MM.1S (cell line): ENCODE data around the gene ANXA6.

ENCODE experiments used
- DNase-seq: peaks from one replicate; pipeline ENCODE4 v3.0.0-alpha.2; 2015
- H2AFZ ChIP-seq: fragments of 300-600 bp; sonication (generic); 2 replicates; pipeline ENCODE4 v1.6.0; 2016; ENCODE audit warnings: antibody characterized with exemption, low read length
- H3F3A ChIP-seq: fragments of 300-600 bp; sonication (generic); 2 replicates; pipeline ENCODE4 v1.6.1; 2016; ENCODE audit warnings: mild to moderate bottlenecking, antibody characterized with exemption, low read length, moderate library complexity, mixed read lengths; ENCODE audit not compliant: insufficient read depth
- H3K27ac ChIP-seq: fragments of 300-600 bp; sonication (generic); 2 replicates; pipeline ENCODE4 v1.5.1; 2016; ENCODE audit warnings: mild to moderate bottlenecking, low read length
- H3K27me3 ChIP-seq: fragments of 300-600 bp; sonication (generic); replicated peaks from 2 replicates; pipeline ENCODE4 v1.6.0; 2016; ENCODE audit warnings: low read length; ENCODE audit not compliant: insufficient read depth
- H3K36me3 ChIP-seq: fragments of 300-600 bp; sonication (generic); replicated peaks from 2 replicates; pipeline ENCODE4 v1.6.1; 2016; ENCODE audit warnings: mild to moderate bottlenecking, low read length, mixed read lengths; ENCODE audit not compliant: insufficient read depth
- H3K4me1 ChIP-seq: fragments of 300-600 bp; sonication (generic); 2 replicates; pipeline ENCODE4 v1.6.1; 2016; ENCODE audit warnings: low read length, mixed read lengths
- H3K4me2 ChIP-seq: fragments of 300-600 bp; sonication (generic); 2 replicates; pipeline ENCODE4 v1.6.0; 2016; ENCODE audit warnings: low read depth, low read length
- H3K4me3 ChIP-seq: fragments of 300-600 bp; sonication (generic); 2 replicates; pipeline ENCODE4 v1.5.1; 2016; ENCODE audit warnings: low read length, mixed read lengths
- H3K79me2 ChIP-seq: fragments of 300-600 bp; sonication (generic); 2 replicates; pipeline ENCODE4 v1.6.1; 2016; ENCODE audit warnings: mixed run types, low read length, mixed read lengths
- H3K9ac ChIP-seq: fragments of 300-600 bp; sonication (generic); 2 replicates; pipeline ENCODE4 v1.6.1; 2016; ENCODE audit warnings: low read length, mixed read lengths
- H3K9me2 ChIP-seq: fragments of 300-600 bp; sonication (generic); replicated peaks from 2 replicates; pipeline ENCODE4 v1.6.1; 2016; ENCODE audit warnings: mild to moderate bottlenecking, low read length, mixed read lengths; ENCODE audit not compliant: insufficient read depth
- H3K9me3 ChIP-seq: fragments of 300-600 bp; sonication (generic); replicated peaks from 2 replicates; pipeline ENCODE4 v1.6.1; 2016; ENCODE audit warnings: mild to moderate bottlenecking, low read length, mixed read lengths; ENCODE audit not compliant: insufficient read depth
- H4K20me1 ChIP-seq: fragments of 300-600 bp; sonication (generic); 2 replicates; pipeline ENCODE4 v1.6.1; 2016; ENCODE audit warnings: mild to moderate bottlenecking, low read length, moderate library complexity, mixed read lengths; ENCODE audit not compliant: insufficient read depth
- CTCF ChIP-seq: fragments of 300-600 bp; sonication (generic); IDR thresholded peaks from 2 replicates; pipeline ENCODE4 v1.5.1; 2016; ENCODE audit warnings: antibody characterized with exemption, low read length, mixed read lengths
- EZH2 ChIP-seq: fragments of 300-600 bp; sonication (generic); optimal IDR thresholded peaks from 2 replicates; pipeline ENCODE3; 2017; ENCODE audit warnings: low read depth, mild to moderate bottlenecking, antibody characterized with exemption, low read length, mixed read lengths
- EZH2phosphoT487 ChIP-seq: fragments of 300-600 bp; sonication (generic); IDR thresholded peaks from 2 replicates; pipeline ENCODE4 v1.6.1; 2018; ENCODE audit warnings: antibody characterized with exemption, low read length

ANXA6 gene

GRCh38 chr5:151058301-151058700 lies 99.3 kb downstream of the ANXA6 start:
- Histone ChIP-seq H4K20me1 (no peaks in the 10 kb centered on the region), H3K79me2 (peaks cover 20% of the 10 kb centered on the region), H3K9me3 (no peaks in the 10 kb centered on the region), H3F3A (peaks cover 11% of the 10 kb centered on the region), H3K9ac (no peak overlapping the region), H3K4me3 (no peak overlapping the region; the same call in 1 of the 2 replicates), H3K4me1 (peaks cover 28% of the 10 kb centered on the region), H3K27me3 (no peaks in the 10 kb centered on the region), H2AFZ (no peak overlapping the region), H3K36me3 (no peaks in the 10 kb centered on the region; the same call in none of the 2 replicates), H3K27ac (peak overlapping the region; percentile 86; the same call in 1 of the 2 replicates), H3K4me2 (peak overlapping the region; percentile 33; the same call in 1 of the 2 replicates), H3K9me2 (no peaks in the 10 kb centered on the region)
- no peak for DNase-seq
- TF ChIP-seq CTCF = peak; percentile 28; the same call in 1 of the 2 replicates
- no peak for TF ChIP-seq EZH2

GRCh38 chr5:151056379-151057325 lies 100.9 kb downstream of the ANXA6 start:
- Histone ChIP-seq H2AFZ (no peak overlapping the region), H3K27ac (no peak overlapping the region), H3K9ac (no peak overlapping the region), H3K9me2 (no peaks in the 10 kb centered on the region), H3K27me3 (no peaks in the 10 kb centered on the region), H3K4me2 (no peak overlapping the region), H4K20me1 (no peaks in the 10 kb centered on the region), H3K9me3 (no peaks in the 10 kb centered on the region), H3K4me1 (peaks cover 23% of the 10 kb centered on the region), H3F3A (peaks cover 11% of the 10 kb centered on the region), H3K79me2 (peaks cover 7% of the 10 kb centered on the region; the same call in 1 of the 2 replicates), H3K4me3 (no peak overlapping the region), H3K36me3 (no peaks in the 10 kb centered on the region; the same call in none of the 2 replicates)
- no peak for DNase-seq
- TF ChIP-seq EZH2 (no peak), CTCF (no peak), EZH2phosphoT487 (no peak)

GRCh38 chr5:151055336-151055735 lies 102.2 kb downstream of the ANXA6 start:
- no peak overlapping the region for H3K4me2 ChIP-seq

More at GRCh38 chr5:151055336-151055735, 102.2 kb downstream of the ANXA6 start:
- H3K9me3 ChIP-seq = no peaks in the 10 kb centered on the region
- no peaks in the 10 kb centered on the region for H3K27me3 ChIP-seq
- peaks cover 11% of the 10 kb centered on the region for H3F3A ChIP-seq
- H3K79me2 ChIP-seq = peaks cover 7% of the 10 kb centered on the region; the same call in 1 of the 2 replicates
- TF ChIP-seq EZH2 (no peak), EZH2phosphoT487 (no peak), CTCF (no peak)
- no peak overlapping the region for H3K27ac ChIP-seq
- H3K36me3 ChIP-seq = no peaks in the 10 kb centered on the region; the same call in none of the 2 replicates
- H2AFZ ChIP-seq = no peak overlapping the region
- H3K4me3 ChIP-seq = no peak overlapping the region
- H4K20me1 ChIP-seq = no peaks in the 10 kb centered on the region
- H3K9me2 ChIP-seq = no peaks in the 10 kb centered on the region
- no peak overlapping the region for H3K9ac ChIP-seq
- no peak for DNase-seq
- H3K4me1 ChIP-seq = peaks cover 21% of the 10 kb centered on the region
